ENCODE data around the gene TRIM69.
A peak's percentile ranks its signal among the peaks of the same experiment; 100 is the strongest.
"Not testable (repeated sequence)": the region's sequence is repeated elsewhere in the genome, so short reads cannot be mapped to it uniquely, and the experiment has no call there.

The TRIM69 gene

GRCh38 chr15:44736181-44736765 lies at the start of gene TRIM69:
Gene TRIM69, plus strand, starts transcription at chr15:44736528. Its CDS starts 177 bp downstream, at chr15:44736705.
- H3K9ac ChIP-seq (ENCODE audit: low read length in 5 of 5) = peak within 1 kb of the TSS in 4 of 5 donors; percentile 35 to 72 (median 42)

GRCh38 chr15:44689318-44689717 lies 47.0 kb upstream of the TRIM69 start:
- H3K9me3 ChIP-seq (ENCODE audit: control insufficient read depth in 5 of 5, low read length in 5 of 5) = not testable (repeated sequence)

More at GRCh38 chr15:44736181-44736765, at the start of gene TRIM69:
- Histone ChIP-seq H3K9me3 (ENCODE audit: control insufficient read depth in 5 of 5, low read length in 5 of 5) (no peaks in the 10 kb centered on the region), H3K36me3 (ENCODE audit: control insufficient read depth in 5 of 5, insufficient read depth in 5 of 5, low read length in 5 of 5) (peaks cover 6 to 9% (median 8%) of the 10 kb centered on the region in 5 donors), H3K27ac (ENCODE audit: low read depth, low read length) (peak within 1 kb of the TSS; percentile 45), H3K4me1 (ENCODE audit: control insufficient read depth in 5 of 5, insufficient read depth in 5 of 5, low read length in 5 of 5) (peaks cover 3 to 26% (median 16%) of the 10 kb centered on the region in 5 donors), H3K4me3 (ENCODE audit: low read depth in 1 of 5, low read length in 5 of 5) (peak within 1 kb of the TSS in 3 of 5 donors; percentile 13 to 35 (median 25)), H3K27me3 (ENCODE audit: control insufficient read depth in 5 of 5, insufficient read depth in 4 of 5, low read length in 5 of 5) (no peaks in the 10 kb centered on the region)

GRCh38 chr15:44690245-44690644 lies 46.1 kb upstream of the TRIM69 start:
- H3K4me1 ChIP-seq (ENCODE audit: control insufficient read depth in 5 of 5, insufficient read depth in 5 of 5, low read length in 5 of 5); H3K4me3 ChIP-seq (ENCODE audit: low read depth in 1 of 5, low read length in 5 of 5); H3K27ac ChIP-seq (ENCODE audit: low read depth, low read length); H3K9ac ChIP-seq (ENCODE audit: low read length in 5 of 5); H3K27me3 ChIP-seq (ENCODE audit: control insufficient read depth in 5 of 5, insufficient read depth in 4 of 5, low read length in 5 of 5); H3K36me3 ChIP-seq (ENCODE audit: control insufficient read depth in 5 of 5, insufficient read depth in 5 of 5, low read length in 5 of 5); H3K9me3 ChIP-seq (ENCODE audit: control insufficient read depth in 5 of 5, low read length in 5 of 5): not testable (repeated sequence)

More at GRCh38 chr15:44689318-44689717, 47.0 kb upstream of the TRIM69 start:
- H3K4me1 ChIP-seq (ENCODE audit: control insufficient read depth in 5 of 5, insufficient read depth in 5 of 5, low read length in 5 of 5); H3K27ac ChIP-seq (ENCODE audit: low read depth, low read length); H3K36me3 ChIP-seq (ENCODE audit: control insufficient read depth in 5 of 5, insufficient read depth in 5 of 5, low read length in 5 of 5); H3K9ac ChIP-seq (ENCODE audit: low read length in 5 of 5); H3K27me3 ChIP-seq (ENCODE audit: control insufficient read depth in 5 of 5, insufficient read depth in 4 of 5, low read length in 5 of 5); H3K4me3 ChIP-seq (ENCODE audit: low read depth in 1 of 5, low read length in 5 of 5): not testable (repeated sequence)

- no peaks in the 10 kb centered on the region for H3K9me3 ChIP-seq (ENCODE audit: control insufficient read depth in 5 of 5, low read length in 5 of 5)
- no peaks in the 10 kb centered on the region for H3K36me3 ChIP-seq (ENCODE audit: control insufficient read depth in 5 of 5, insufficient read depth in 5 of 5, low read length in 5 of 5)
- no peak overlapping the region for H3K27ac ChIP-seq (ENCODE audit: low read depth, low read length)
- H3K9ac ChIP-seq (ENCODE audit: low read length in 5 of 5) = no peak overlapping the region
- H3K4me1 ChIP-seq (ENCODE audit: control insufficient read depth in 5 of 5, insufficient read depth in 5 of 5, low read length in 5 of 5) = no peaks in the 10 kb centered on the region
- H3K27me3 ChIP-seq (ENCODE audit: control insufficient read depth in 5 of 5, insufficient read depth in 4 of 5, low read length in 5 of 5) = no peaks in the 10 kb centered on the region
- H3K4me3 ChIP-seq (ENCODE audit: low read depth in 1 of 5, low read length in 5 of 5) = no peak overlapping the region
Measured at GRCh38 chr15:44692659-44693058, 43.7 kb upstream of the TRIM69 start.

- H3K9ac ChIP-seq (ENCODE audit: low read length in 5 of 5) = no peak overlapping the region
- no peaks in the 10 kb centered on the region for H3K36me3 ChIP-seq (ENCODE audit: control insufficient read depth in 5 of 5, insufficient read depth in 5 of 5, low read length in 5 of 5)
- H3K4me1 ChIP-seq (ENCODE audit: control insufficient read depth in 5 of 5, insufficient read depth in 5 of 5, low read length in 5 of 5) = no peaks in the 10 kb centered on the region
- H3K9me3 ChIP-seq (ENCODE audit: control insufficient read depth in 5 of 5, low read length in 5 of 5) = no peaks in the 10 kb centered on the region
- no peak overlapping the region for H3K4me3 ChIP-seq (ENCODE audit: low read depth in 1 of 5, low read length in 5 of 5)
- H3K27ac ChIP-seq (ENCODE audit: low read depth, low read length) = no peak overlapping the region
- no peaks in the 10 kb centered on the region for H3K27me3 ChIP-seq (ENCODE audit: control insufficient read depth in 5 of 5, insufficient read depth in 4 of 5, low read length in 5 of 5)
Measured at GRCh38 chr15:44694416-44694815, 41.9 kb upstream of the TRIM69 start.

- no peaks in the 10 kb centered on the region for H3K4me1 ChIP-seq (ENCODE audit: control insufficient read depth in 5 of 5, insufficient read depth in 5 of 5, low read length in 5 of 5)
Measured at GRCh38 chr15:44695294-44695693, 41.0 kb upstream of the TRIM69 start.

GRCh38 chr15:44697014-44697413 lies 39.3 kb upstream of the TRIM69 start:
- Histone ChIP-seq H3K27ac (ENCODE audit: low read depth, low read length) (no peak overlapping the region), H3K9ac (ENCODE audit: low read length in 5 of 5) (no peak overlapping the region), H3K4me3 (ENCODE audit: low read depth in 1 of 5, low read length in 5 of 5) (no peak overlapping the region), H3K36me3 (ENCODE audit: control insufficient read depth in 5 of 5, insufficient read depth in 5 of 5, low read length in 5 of 5) (no peaks in the 10 kb centered on the region), H3K4me1 (ENCODE audit: control insufficient read depth in 5 of 5, insufficient read depth in 5 of 5, low read length in 5 of 5) (no peaks in the 10 kb centered on the region), H3K27me3 (ENCODE audit: control insufficient read depth in 5 of 5, insufficient read depth in 4 of 5, low read length in 5 of 5) (no peaks in the 10 kb centered on the region), H3K9me3 (ENCODE audit: control insufficient read depth in 5 of 5, low read length in 5 of 5) (no peaks in the 10 kb centered on the region)

More at GRCh38 chr15:44695294-44695693, 41.0 kb upstream of the TRIM69 start:
- Histone ChIP-seq H3K36me3 (ENCODE audit: control insufficient read depth in 5 of 5, insufficient read depth in 5 of 5, low read length in 5 of 5) (no peaks in the 10 kb centered on the region), H3K4me3 (ENCODE audit: low read depth in 1 of 5, low read length in 5 of 5) (no peak overlapping the region), H3K9me3 (ENCODE audit: control insufficient read depth in 5 of 5, low read length in 5 of 5) (no peaks in the 10 kb centered on the region), H3K27me3 (ENCODE audit: control insufficient read depth in 5 of 5, insufficient read depth in 4 of 5, low read length in 5 of 5) (no peaks in the 10 kb centered on the region), H3K27ac (ENCODE audit: low read depth, low read length) (no peak overlapping the region), H3K9ac (ENCODE audit: low read length in 5 of 5) (no peak overlapping the region)

GRCh38 chr15:44698641-44699040 lies 37.7 kb upstream of the TRIM69 start:
- Histone ChIP-seq H3K27me3 (ENCODE audit: control insufficient read depth in 5 of 5, insufficient read depth in 4 of 5, low read length in 5 of 5) (no peaks in the 10 kb centered on the region), H3K27ac (ENCODE audit: low read depth, low read length) (no peak overlapping the region), H3K4me3 (ENCODE audit: low read depth in 1 of 5, low read length in 5 of 5) (no peak overlapping the region), H3K9me3 (ENCODE audit: control insufficient read depth in 5 of 5, low read length in 5 of 5) (no peaks in the 10 kb centered on the region), H3K9ac (ENCODE audit: low read length in 5 of 5) (no peak overlapping the region), H3K4me1 (ENCODE audit: control insufficient read depth in 5 of 5, insufficient read depth in 5 of 5, low read length in 5 of 5) (no peaks in the 10 kb centered on the region), H3K36me3 (ENCODE audit: control insufficient read depth in 5 of 5, insufficient read depth in 5 of 5, low read length in 5 of 5) (no peaks in the 10 kb centered on the region)

GRCh38 chr15:44700676-44701075 lies 35.7 kb upstream of the TRIM69 start:
- H3K4me3 ChIP-seq (ENCODE audit: low read depth in 1 of 5, low read length in 5 of 5); H3K36me3 ChIP-seq (ENCODE audit: control insufficient read depth in 5 of 5, insufficient read depth in 5 of 5, low read length in 5 of 5); H3K27ac ChIP-seq (ENCODE audit: low read depth, low read length); H3K4me1 ChIP-seq (ENCODE audit: control insufficient read depth in 5 of 5, insufficient read depth in 5 of 5, low read length in 5 of 5); H3K27me3 ChIP-seq (ENCODE audit: control insufficient read depth in 5 of 5, insufficient read depth in 4 of 5, low read length in 5 of 5); H3K9ac ChIP-seq (ENCODE audit: low read length in 5 of 5); H3K9me3 ChIP-seq (ENCODE audit: control insufficient read depth in 5 of 5, low read length in 5 of 5): not testable (repeated sequence)

GRCh38 chr15:44705986-44706385 lies 30.3 kb upstream of the TRIM69 start:
- H3K9ac ChIP-seq (ENCODE audit: low read length in 5 of 5) = no peak overlapping the region
- H3K4me1 ChIP-seq (ENCODE audit: control insufficient read depth in 5 of 5, insufficient read depth in 5 of 5, low read length in 5 of 5) = peaks cover 0 to 8% (median 4%) of the 10 kb centered on the region in 5 donors
- H3K9me3 ChIP-seq (ENCODE audit: control insufficient read depth in 5 of 5, low read length in 5 of 5) = no peaks in the 10 kb centered on the region
- H3K27me3 ChIP-seq (ENCODE audit: control insufficient read depth in 5 of 5, insufficient read depth in 4 of 5, low read length in 5 of 5) = no peaks in the 10 kb centered on the region
- no peaks in the 10 kb centered on the region for H3K36me3 ChIP-seq (ENCODE audit: control insufficient read depth in 5 of 5, insufficient read depth in 5 of 5, low read length in 5 of 5)
- no peak overlapping the region for H3K27ac ChIP-seq (ENCODE audit: low read depth, low read length)
- H3K4me3 ChIP-seq (ENCODE audit: low read depth in 1 of 5, low read length in 5 of 5) = no peak overlapping the region
